HG02970 (cell line): ENCODE results near the gene SPON1.

Experiments
- ATAC-seq: cut with Tn5 transposase; IDR thresholded peaks from one replicate; pipeline ENCODE4 v1.9.1; 2021; ENCODE audit warnings: mild to moderate bottlenecking, moderate library complexity, moderate number of reproducible peaks; ENCODE audit not compliant: unreplicated experiment, low FRiP score

SPON1 gene

DNA sequence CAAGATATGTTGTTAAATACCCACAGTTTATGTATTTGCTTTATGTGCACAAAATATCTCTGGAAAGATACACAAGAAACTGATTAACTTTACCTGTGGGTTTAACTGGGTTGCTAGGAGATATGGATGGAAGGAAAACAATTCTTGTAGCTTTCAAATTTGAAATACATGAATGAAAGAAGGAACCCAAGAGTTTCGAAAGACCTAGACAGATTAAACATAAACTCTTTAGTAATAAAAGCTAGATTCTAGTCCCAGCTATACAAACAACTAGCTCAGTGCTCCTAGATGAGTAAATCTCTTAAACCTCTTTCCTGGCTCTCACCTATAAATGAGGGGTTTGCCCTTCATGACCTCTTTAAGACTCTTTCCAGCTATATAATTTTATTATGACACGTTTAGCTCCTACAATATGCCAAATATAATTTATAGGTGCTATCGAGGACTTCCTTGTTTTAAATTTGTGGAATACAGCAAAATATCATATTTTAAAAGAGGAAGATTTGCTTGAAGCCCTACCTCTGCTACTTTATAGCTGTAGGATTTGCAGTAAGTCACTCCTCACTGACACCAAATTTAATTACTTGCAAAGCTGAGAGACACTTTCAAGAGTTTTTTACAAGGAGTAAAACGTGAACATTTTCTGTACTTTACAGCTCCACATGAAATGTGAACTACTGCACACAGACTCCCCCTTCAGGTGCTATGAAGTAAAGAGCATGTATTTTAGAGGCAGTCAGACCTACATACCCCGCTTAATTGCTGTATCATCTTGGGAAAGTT lies 345.8 kb downstream of the SPON1 start:
- no peak for ATAC-seq

GRCh38 chr11:14308897-14309387 lies 346.4 kb downstream of the SPON1 start:
- ATAC-seq, result no peak

- ATAC-seq, result no peak
Observed at GRCh38 chr11:14309425-14310192, 347.1 kb downstream of the SPON1 start.

DNA sequence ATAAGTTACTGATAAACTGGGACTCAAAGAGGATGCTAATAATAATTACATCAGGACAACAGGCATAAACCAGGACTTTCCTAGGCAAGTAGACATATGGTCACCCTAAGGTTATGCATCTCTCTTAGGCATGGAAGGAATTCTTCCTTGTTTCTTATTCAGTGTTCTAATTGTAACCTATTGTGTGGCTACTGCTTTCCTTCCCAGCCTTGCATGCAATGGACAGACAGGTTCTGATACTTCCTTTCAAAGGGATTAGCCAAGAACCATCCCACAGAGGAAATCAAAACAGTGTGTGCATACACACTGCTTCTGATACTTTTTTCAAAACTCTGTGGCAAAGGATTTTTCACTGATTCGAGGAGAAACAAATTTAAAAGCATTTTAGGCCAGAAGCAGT lies 348.2 kb downstream of the SPON1 start:
- no peak for ATAC-seq

- ATAC-seq, result no peak
Observed at GRCh38 chr11:14312736-14313438, 350.4 kb downstream of the SPON1 start.

GRCh38 chr11:14314127-14314526 lies 351.6 kb downstream of the SPON1 start:
- ATAC-seq, result no peak

DNA sequence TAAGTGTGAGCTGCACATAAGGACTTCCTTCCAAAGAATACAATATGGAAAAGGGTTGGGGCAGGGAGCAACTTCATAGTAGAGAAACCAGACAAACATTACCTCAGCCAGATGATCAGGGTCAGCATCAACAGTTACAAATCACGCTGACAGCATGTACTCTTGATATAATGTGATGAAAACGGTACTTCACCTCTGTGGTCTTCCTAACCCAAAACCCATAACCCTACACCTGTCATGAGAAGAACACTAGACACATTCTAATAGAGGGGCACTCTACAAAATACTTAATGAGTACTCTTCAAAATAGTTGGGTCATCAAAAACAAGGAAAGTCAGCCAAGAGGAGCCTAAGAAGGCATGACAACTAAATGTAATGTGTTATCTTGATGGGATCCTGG lies 352.6 kb downstream of the SPON1 start:
- no peak for ATAC-seq
